Caco-2 (cell line): ENCODE measurements around the gene GABRB1. TPM values are rescaled to one million over a fixed set of nuclear protein-coding genes. Genes with fewer than 3 reads are reported as not detected.
A peak's percentile ranks its signal among the peaks of the same experiment; 100 is the strongest.

Experiments
- BruUV-seq: library from RNA; stranded (reverse); fragments of 400-500 nt; replicated peaks from 2 replicates; lab custom pipeline; 2021; lab: Mats Ljungman, UMichigan
- CTCF ChIA-PET: fragments of 300-600 bp; sonication (Branson Sonifier 250); formaldehyde crosslinking; loops from one replicate; lab custom pipeline; 2022; ENCODE audit warnings: antibody characterized with exemption; lab: Charles Lee
- POLR2A ChIA-PET: fragments of 300-600 bp; sonication (Branson Sonifier 250); formaldehyde crosslinking; loops from one replicate; lab custom pipeline; 2022; ENCODE audit warnings: antibody characterized with exemption; lab: Charles Lee
- DNase-seq, 2 experiments: peaks; one replicate each; pipeline versions ENCODE4 v3.0.0 to v3.0.0-alpha.2; 2020 to 2022
- H3K27me3 ChIP-seq: replicated peaks from 2 replicates; pipeline ENCODE4 v1.6.0; 2011; ENCODE audit warnings: low read length; ENCODE audit not compliant: control insufficient read depth, insufficient read depth
- H3K36me3 ChIP-seq: 2 replicates; pipeline ENCODE4 v1.5.1; 2011; ENCODE audit warnings: low read length; ENCODE audit not compliant: control insufficient read depth, insufficient read depth
- H3K4me1 ChIP-seq: fragments of 250-450 bp; sonication (Bioruptor Pico); 2 replicates; pipeline ENCODE4 v1.5.1; 2020; ENCODE audit warnings: mild to moderate bottlenecking
- H3K4me3 ChIP-seq: 2 replicates; pipeline ENCODE4 v1.5.1; 2011; ENCODE audit warnings: low read depth, mild to moderate bottlenecking, control low read depth, low read length
- H3K9me3 ChIP-seq: fragments of 250-450 bp; sonication (Bioruptor Pico); 2 replicates; pipeline ENCODE4 v1.5.1; 2020; ENCODE audit warnings: mild to moderate bottlenecking, moderate library complexity
- H3K27ac Mint-ChIP-seq: one replicate; pipeline ENCODE4 v1.8.0; 2022; ENCODE audit warnings: mixed read lengths; ENCODE audit not compliant: unreplicated experiment
- H3K27me3 Mint-ChIP-seq: one replicate; pipeline ENCODE4 v1.8.0; 2022; ENCODE audit warnings: mixed read lengths; ENCODE audit not compliant: insufficient read depth, unreplicated experiment
- H3K36me3 Mint-ChIP-seq: one replicate; pipeline ENCODE4 v1.8.0; 2022; ENCODE audit warnings: mild to moderate bottlenecking, mixed read lengths; ENCODE audit not compliant: insufficient read depth, unreplicated experiment
- H3K4me1 Mint-ChIP-seq: one replicate; pipeline ENCODE4 v1.8.0; 2022; ENCODE audit warnings: low read depth, mixed read lengths; ENCODE audit not compliant: unreplicated experiment
- H3K4me3 Mint-ChIP-seq: one replicate; pipeline ENCODE4 v1.8.0; 2022; ENCODE audit warnings: mild to moderate bottlenecking, moderate library complexity, mixed read lengths; ENCODE audit not compliant: unreplicated experiment
- H3K9me3 Mint-ChIP-seq: one replicate; pipeline ENCODE4 v1.8.0; 2022; ENCODE audit warnings: mixed read lengths; ENCODE audit not compliant: unreplicated experiment
- intact Hi-C: fragments of 100-400 bp; cut with micrococcal nuclease; formaldehyde crosslinking; loops from one replicate; pipeline ENCODE4 v1.10.0; 2022; ENCODE audit not compliant: unreplicated experiment
- total RNA-seq: library from RNA; stranded (reverse); gene quantifications from 2 replicates; pipeline ENCODE4 v1.2.3, GENCODE V29; 2022
- TF ChIP-seq, protein P1 (sequence below), 2 experiments: fragments of 200-600 bp in 1 of 2; IDR thresholded peaks; 1 replicate in 1 of 2; 2 replicates in 1 of 2; pipeline versions ENCODE4 v1.5.1 to v1.8.0; 2011 to 2022; ENCODE audit warnings: antibody characterized with exemption in 1 of 2, control low read depth in 1 of 2, inconsistent platforms in 1 of 2, low read depth in 1 of 2, low read length in 1 of 2, mild to moderate bottlenecking in 1 of 2, moderate library complexity in 1 of 2; ENCODE audit not compliant: insufficient read depth in 1 of 2, severe bottlenecking in 1 of 2, unreplicated experiment in 1 of 2

Gene GABRB1
- total RNA-seq, 1 experiment from 2014 or later = 10.3 TPM

DNA sequence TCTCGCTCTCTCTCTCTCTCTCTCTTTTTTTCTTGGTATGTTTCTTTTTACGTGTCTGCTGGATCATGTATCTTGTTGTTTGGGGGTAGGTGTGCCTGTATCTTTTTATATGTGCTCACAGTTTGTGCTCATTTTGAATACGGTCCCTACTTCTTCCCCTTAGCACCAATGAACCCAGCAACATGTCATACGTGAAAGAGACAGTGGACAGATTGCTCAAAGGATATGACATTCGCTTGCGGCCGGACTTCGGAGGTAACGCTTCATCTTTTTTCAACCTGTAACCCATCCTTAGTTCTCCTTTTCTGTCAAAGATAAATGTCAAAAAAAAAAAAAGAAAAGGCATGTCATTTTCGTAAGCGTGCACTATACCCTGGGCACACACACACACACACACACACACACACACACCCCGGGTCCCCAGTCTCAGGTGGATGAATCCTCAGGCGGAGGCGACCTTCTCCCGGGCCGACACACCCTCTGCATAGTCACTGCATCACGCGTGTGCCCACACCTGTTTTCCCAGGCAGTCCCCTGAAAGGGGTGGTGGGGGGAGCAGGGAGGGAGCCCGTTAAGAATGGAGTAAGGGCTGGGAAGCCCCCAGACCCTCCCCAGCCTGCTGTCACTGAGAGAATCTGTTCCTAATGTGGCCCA is 511 bp downstream of the GABRB1 start:
- peaks cover 10% of the 10 kb centered on the region for H3K36me3 Mint-ChIP-seq

DNA sequence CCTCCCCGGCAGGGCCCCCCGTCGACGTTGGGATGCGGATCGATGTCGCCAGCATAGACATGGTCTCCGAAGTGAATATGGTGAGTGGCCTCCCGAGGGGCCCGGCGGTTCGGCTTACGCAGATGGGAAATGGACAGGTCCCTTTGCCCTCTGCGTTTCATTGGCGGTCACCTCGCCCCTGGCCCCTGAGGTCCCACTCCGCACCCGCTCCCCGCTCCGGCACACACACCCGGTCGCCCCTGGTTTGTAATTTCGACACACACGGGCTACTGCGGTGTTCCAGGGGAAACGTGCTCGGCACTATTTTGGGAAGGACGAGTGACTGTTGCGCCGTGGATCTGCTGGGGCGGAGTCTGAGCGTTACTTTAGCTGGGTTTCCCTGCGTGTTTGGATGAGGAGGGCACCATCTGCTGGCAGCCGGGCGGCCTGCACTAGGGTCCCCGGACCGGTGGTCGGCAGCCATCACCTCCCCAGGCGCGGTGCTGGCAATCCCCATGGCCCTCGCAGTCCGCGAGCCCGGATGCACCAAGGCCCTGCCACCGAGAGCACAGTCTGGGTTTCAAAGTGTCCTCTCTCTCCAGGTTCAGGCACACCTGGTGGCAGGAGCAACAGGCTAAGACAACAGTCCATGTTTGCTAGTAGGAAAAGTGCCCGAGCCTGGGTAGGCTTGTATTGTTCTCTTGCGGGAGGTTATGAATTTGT is 1.2 kb downstream of the GABRB1 start:
- peaks cover 6% of the 10 kb centered on the region for H3K4me1 Mint-ChIP-seq
- no peaks in the 10 kb centered on the region for H3K27me3 ChIP-seq
- no peaks in the 10 kb centered on the region for H3K9me3 Mint-ChIP-seq
- intact Hi-C loops = loop anchor here (1.0 to 5.0 kb wide), 9 partner anchors 30 to 704 kb away; no protein-coding TSS in a partner anchor
- no peaks in the 10 kb centered on the region for H3K27me3 Mint-ChIP-seq
- H3K27ac Mint-ChIP-seq = peak overlapping the region; percentile 63
- peaks cover 10% of the 10 kb centered on the region for H3K36me3 Mint-ChIP-seq
- BruUV-seq = no TSS peak
- DNase-seq = peak; percentile 75 to 84
- TF ChIP-seq, protein P1, sequence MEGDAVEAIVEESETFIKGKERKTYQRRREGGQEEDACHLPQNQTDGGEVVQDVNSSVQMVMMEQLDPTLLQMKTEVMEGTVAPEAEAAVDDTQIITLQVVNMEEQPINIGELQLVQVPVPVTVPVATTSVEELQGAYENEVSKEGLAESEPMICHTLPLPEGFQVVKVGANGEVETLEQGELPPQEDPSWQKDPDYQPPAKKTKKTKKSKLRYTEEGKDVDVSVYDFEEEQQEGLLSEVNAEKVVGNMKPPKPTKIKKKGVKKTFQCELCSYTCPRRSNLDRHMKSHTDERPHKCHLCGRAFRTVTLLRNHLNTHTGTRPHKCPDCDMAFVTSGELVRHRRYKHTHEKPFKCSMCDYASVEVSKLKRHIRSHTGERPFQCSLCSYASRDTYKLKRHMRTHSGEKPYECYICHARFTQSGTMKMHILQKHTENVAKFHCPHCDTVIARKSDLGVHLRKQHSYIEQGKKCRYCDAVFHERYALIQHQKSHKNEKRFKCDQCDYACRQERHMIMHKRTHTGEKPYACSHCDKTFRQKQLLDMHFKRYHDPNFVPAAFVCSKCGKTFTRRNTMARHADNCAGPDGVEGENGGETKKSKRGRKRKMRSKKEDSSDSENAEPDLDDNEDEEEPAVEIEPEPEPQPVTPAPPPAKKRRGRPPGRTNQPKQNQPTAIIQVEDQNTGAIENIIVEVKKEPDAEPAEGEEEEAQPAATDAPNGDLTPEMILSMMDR (IDR thresholded peaks at IDR 0.05; ENCODE audit: insufficient read depth in 1 of 2, low read depth in 1 of 2, low read length in 1 of 2, severe bottlenecking in 1 of 2, unreplicated experiment in 1 of 2) = peak; percentile 80 to 88
- peak overlapping the region; percentile 97 for H3K4me3 Mint-ChIP-seq
- H3K4me3 ChIP-seq = peak overlapping the region; percentile 67
- POLR2A ChIA-PET = no interaction called here
- CTCF ChIA-PET = interaction anchor here (0.7 to 1.0 kb wide), 4 partner anchors 90 to 703 kb away, joined by 3 to 7 read pairs (median 4); no protein-coding TSS in a partner anchor
- H3K9me3 ChIP-seq = no peaks in the 10 kb centered on the region
- H3K4me1 ChIP-seq = no peaks in the 10 kb centered on the region; the same call in none of the 2 replicates
- H3K36me3 ChIP-seq = no peaks in the 10 kb centered on the region

More for the DNA sequence above, 511 bp downstream of the GABRB1 start:
- peak overlapping the region; percentile 63 for H3K27ac Mint-ChIP-seq
- CTCF ChIA-PET = interaction anchor here (0.7 to 1.0 kb wide), 4 partner anchors 91 to 702 kb away, joined by 3 to 7 read pairs (median 4); no protein-coding TSS in a partner anchor
- POLR2A ChIA-PET = no interaction called here
- H3K4me3 ChIP-seq = peak overlapping the region; percentile 67
- H3K36me3 ChIP-seq = no peaks in the 10 kb centered on the region
- no peaks in the 10 kb centered on the region for H3K9me3 Mint-ChIP-seq
- no peaks in the 10 kb centered on the region for H3K27me3 Mint-ChIP-seq
- H3K4me1 Mint-ChIP-seq = peaks cover 6% of the 10 kb centered on the region
- H3K27me3 ChIP-seq = no peaks in the 10 kb centered on the region
- H3K4me1 ChIP-seq = no peaks in the 10 kb centered on the region; the same call in none of the 2 replicates
- no TSS peak for BruUV-seq
- DNase-seq = peak; percentile 36 to 40
- peak overlapping the region; percentile 97 for H3K4me3 Mint-ChIP-seq
- intact Hi-C loops = loop anchor here (1.0 to 5.0 kb wide), 9 partner anchors 29 to 703 kb away; no protein-coding TSS in a partner anchor
- TF ChIP-seq, protein P1 (IDR thresholded peaks at IDR 0.05; ENCODE audit: insufficient read depth in 1 of 2, low read depth in 1 of 2, low read length in 1 of 2, severe bottlenecking in 1 of 2, unreplicated experiment in 1 of 2) = no peak
- H3K9me3 ChIP-seq = no peaks in the 10 kb centered on the region

DNA sequence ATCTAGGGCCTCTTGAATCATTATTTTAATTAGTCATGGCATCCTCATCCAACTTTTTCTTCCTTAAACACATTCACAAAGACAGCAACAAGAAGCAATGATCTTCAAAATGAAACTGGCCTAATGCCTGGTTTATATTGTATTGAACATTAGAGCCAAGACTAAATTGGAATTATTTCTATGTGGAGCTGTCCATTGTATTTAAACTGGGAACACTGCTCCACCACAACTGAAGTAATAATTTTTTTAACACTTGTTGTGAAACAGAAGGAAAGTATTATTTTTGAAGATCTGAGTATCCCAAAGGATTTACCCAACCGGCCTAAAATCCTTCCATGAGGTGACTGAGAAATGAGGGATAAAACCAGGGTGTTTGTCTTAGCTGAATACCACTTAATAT is 6.9 kb downstream of the GABRB1 start:
- Mint-ChIP-seq H3K27ac (no peak overlapping the region), H3K36me3 (no peaks in the 10 kb centered on the region), H3K4me3 (no peak overlapping the region), H3K4me1 (no peaks in the 10 kb centered on the region), H3K9me3 (no peaks in the 10 kb centered on the region), H3K27me3 (no peaks in the 10 kb centered on the region)
- no TSS peak for BruUV-seq
- no peaks in the 10 kb centered on the region for H3K36me3 ChIP-seq
- DNase-seq = no peak
- CTCF ChIA-PET = no interaction called here
- no peaks in the 10 kb centered on the region for H3K9me3 ChIP-seq
- H3K4me1 ChIP-seq = no peaks in the 10 kb centered on the region
- TF ChIP-seq, protein P1 (IDR thresholded peaks at IDR 0.05; ENCODE audit: insufficient read depth in 1 of 2, low read depth in 1 of 2, low read length in 1 of 2, severe bottlenecking in 1 of 2, unreplicated experiment in 1 of 2) = no peak
- H3K27me3 ChIP-seq = no peaks in the 10 kb centered on the region
- POLR2A ChIA-PET = no interaction called here
- H3K4me3 ChIP-seq = no peak overlapping the region
- intact Hi-C loops = no loop called here
